Measurements from ENCODE around the gene KTI12.
"Not testable (repeated sequence)": the region's sequence is repeated elsewhere in the genome, so short reads cannot be mapped to it uniquely, and the experiment has no call there.

The KTI12 gene

DNA sequence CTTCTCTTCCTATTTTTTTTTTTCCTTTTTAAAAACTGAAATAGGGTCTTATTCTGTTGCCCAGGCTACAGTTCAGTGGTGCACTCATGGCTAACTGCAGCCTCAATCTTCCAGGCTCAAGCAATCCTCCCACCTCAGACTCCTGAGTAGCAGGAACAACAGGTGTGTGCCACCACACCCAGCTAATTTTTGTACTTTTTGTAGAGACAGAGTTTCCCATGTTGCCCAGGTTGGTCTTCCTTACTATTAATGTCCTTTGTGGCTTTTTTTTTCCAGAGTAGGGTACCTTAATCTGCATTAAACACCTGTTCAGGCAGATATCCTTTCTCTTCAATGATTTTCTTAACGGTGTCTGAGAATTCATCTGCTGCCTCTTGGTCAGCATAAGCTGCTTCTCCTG is 4.3 kb upstream of the KTI12 start:
- DNase-seq: no peak

DNA sequence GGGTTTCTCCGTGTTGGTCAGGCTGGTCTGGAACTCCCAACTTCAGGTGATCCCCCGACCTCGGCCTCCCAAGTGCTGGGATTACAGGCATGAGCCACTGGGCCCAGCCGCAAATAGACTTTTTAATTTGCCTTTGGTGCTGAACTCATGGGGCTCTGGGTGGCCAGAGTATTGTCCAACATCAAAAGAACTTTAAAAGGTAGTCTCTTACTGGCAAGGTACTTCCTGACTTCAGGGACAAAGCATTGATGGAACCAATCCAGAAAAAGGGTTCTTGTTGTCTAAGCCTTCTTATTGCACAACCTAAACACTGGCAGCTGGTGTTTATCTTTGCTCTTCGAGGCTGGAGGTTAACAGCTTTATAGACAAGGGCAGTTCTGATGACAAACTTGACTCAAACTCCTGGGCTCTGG is 3.8 kb upstream of the KTI12 start:
- DNase-seq: no peak

DNA sequence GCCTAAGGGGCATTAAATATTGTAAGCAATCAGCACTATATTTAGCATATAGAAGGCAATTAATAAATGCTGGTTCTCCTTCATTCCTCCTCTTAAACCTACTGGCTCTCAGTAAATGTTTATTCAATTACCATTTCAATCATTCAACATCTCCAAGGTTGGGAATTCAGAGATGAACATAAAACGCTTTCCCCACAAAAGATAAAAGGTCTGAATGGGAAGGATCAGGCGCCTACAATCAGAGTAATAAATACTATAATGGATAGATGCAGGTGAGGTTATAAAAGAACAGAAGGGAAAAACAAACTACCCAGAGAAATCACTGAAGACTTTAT is 407 bp upstream of the KTI12 start:
- no peak for DNase-seq

DNA sequence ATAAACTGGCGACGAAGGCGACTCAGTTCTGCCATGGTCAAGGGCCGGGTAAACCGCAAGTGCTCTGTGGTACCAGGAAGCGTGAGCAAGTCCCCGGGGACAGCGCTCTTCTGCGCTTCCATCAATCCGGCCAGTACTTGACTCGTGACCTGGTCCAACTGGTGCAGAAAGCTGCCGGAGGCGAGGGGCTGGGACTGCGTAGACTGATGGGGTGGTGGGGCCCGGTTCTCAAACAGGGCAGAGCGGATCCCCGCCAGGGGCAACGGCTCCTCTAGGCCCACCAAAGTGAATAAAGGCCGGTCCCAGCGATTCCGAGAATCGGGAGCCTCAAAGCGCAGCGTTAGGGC is 852 bp downstream of the KTI12 start:
- DNase-seq: peak; percentile 8

DNA sequence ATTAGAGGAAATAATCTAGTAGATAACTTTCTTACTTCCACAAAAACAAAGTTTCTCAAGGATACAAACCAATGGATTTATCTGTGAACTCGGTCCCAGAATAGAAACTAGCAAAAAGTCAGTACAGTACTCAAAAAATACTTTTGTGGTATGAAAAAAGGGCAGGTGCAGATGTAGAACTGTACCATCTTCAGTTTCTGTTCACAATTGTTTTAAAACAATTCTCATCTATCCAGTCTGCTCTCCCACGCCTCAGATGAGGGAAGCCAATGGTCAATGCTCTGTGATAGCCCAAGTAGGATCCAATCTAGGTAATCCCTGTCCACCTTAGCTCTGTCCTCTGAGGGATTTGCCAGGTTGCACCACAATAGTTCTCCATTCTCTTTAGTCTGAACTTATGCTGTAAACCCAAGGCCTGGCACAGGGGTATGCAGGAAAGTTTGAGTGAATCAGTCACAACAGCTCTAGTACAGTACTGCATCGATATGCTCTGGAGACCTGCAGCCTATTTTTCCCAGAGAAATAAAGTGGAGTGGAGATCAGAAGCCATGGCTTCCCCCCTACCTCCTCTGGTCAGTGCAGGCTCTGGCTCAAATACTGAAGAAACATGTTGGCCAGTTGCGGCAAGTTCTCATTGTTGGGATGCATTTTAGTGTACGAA is 1.4 kb downstream of the KTI12 start:
- no peak for DNase-seq

DNA sequence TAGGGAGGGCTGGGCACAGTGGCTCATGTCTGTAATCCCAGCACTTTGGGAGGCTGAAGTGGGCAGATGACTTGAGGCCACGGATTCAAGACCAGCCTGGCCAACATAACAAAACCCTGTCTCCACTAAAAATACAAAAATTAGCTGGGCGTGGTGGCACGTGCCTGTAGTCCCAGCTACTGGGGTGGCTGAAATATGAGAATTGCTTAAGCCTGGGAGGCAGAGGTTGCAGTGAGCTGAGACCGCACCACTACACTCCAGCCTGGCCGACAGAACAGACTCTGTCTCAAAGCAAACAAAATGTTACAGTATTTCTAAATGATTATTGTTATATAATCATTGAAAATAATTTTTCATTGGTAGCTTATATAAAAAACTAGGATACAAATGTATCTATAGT is 4.8 kb downstream of the KTI12 start:
- DNase-seq: not testable (repeated sequence)

DNA sequence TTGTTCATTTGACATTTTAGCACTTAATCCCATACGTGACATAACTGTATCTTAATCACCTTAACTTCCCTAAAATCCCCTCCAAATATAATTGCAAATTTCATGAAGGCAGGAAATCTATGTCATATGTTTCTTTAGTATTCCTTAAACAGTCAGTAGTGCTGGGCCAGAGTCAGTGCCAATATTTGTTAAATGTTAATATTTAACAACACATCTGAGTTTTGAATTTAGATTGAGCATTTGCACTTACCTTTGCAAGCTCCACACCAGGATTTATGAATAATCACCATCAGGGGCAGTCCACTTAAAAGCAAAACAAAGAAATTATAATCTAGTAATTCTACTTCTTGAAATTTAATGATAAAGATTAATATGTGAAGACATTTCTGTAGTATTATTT is 5.3 kb downstream of the KTI12 start:
- DNase-seq: no peak

DNA sequence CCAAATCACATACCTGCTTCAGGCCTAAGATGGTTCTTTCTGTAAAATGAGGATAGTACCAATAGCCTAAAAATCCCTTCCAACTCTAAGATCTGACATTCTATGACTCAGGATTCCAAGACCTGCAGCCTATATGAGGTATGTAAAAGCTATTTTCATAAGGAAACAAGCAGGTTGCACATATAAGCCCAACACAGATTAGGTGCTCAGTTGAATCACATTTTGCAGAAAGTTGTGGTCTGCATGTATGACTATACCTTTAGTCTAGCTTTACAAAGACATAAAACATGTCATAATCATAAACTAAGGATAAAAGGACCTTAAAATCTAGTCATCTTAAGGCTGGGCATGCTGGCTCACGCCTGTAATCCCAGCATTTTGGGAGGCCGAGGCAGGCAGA is 7.3 kb downstream of the KTI12 start:
- DNase-seq: no peak

DNA sequence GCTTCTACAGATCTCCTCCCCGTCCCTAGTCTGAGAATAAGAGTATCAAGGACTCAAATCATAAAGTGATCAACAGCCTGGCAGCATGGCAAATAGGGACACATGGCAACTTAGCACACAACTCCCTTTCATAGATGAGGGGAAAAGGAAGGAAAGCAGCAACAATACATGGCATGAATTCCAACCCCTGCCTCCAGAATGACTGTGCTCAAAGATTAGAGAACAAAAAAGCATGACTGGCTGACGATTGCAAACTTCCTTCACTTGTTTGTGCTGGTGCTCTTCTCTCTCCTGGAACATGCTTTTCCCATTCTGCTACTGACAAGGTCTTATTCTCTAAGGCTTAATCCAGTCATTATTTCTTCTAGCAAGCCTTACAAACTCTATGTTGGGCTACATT is 11.5 kb downstream of the KTI12 start:
- DNase-seq: no peak

DNA sequence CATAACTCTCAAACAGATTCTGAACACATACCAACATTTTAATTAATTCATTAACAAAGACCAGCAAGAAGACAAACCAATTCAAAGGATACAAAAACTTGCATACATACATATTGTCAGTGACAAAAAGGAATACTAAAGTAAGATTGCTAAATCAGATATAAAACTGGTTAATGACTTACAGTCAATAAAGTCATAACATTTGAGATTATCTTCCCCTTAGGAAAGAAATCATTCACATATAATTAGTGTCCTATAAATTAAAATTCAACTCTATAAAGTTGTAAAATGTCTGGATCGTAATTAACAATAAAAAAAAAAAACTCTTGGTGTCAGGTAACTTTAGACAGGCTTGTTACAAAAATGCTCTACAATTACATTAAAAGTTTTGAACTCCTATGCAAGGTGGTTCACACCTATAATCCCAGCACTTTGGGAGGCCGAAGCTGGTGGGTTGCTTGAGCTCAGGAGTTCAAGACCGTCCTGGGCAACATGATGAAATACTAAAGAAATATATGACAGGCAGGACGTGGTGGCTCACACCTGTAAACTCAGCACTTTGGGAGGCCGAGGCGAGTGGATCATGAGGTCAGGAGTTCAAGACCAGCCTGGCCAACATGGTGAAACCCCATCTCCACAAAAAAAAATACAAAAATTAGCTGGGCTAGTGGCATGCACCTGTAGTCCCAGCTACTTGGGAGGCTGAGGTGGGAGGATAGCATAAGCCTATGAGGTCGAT is 25.4 kb downstream of the KTI12 start:
- no peak for DNase-seq

DNA sequence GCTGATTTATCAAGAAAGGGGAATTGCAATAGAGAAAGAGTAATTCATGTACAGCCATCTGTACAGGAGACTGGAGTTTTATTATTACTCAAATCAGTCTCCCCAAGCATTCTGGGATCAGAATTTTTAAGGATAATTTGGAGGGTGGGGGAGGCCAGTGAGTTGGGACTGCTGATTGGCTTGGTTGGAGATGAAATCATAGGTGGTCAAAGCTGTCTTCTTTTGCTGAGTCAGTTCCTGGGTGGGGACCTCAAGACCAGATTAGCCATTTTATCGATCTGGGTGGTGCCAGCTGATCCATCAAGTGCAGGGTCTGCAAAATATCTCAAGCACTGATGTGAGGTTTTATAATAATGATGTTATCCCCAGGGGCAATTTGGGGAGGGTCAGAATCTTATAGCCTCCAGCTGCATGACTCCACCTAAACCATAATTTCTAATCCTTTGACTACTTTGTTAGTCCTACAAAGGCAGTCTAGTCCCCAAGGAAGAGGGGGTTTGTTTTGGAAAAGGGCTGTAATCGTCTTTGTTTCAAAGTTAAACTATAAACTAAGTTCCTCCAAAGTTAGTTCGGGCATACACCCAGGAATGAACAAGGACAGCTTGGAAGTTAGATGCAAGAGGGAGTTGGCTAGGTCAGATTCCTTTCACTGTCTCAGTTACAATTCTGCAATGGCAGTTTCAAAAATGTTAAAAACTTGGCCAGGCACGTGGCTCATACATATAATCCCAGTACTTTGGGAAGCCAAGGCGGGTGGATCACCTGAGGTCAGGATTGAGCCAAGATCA is 26.2 kb downstream of the KTI12 start:
- DNase-seq: no peak

DNA sequence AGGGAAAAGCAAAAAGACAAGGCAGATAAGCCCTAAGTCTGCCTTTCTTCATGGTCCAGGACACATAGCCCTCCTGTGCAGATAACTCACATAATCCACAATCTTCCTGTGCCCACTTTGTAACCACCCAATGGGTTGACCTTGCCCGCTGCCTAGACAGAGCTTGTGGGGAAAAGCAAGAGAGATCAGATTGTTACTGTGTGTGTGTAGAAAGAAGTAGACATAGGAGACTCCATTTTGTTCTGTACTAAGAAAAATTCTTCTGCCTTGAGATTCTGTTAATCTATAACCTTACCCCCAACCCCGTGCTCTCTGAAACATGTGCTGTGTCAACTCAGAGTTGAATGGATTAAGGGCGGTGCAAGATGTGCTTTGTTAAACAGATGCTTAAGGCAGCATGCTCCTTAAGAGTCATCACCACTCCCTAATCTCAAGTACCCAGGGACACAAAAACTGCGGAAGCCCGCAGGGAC is 27.5 kb downstream of the KTI12 start:
- DNase-seq: not testable (repeated sequence)

DNA sequence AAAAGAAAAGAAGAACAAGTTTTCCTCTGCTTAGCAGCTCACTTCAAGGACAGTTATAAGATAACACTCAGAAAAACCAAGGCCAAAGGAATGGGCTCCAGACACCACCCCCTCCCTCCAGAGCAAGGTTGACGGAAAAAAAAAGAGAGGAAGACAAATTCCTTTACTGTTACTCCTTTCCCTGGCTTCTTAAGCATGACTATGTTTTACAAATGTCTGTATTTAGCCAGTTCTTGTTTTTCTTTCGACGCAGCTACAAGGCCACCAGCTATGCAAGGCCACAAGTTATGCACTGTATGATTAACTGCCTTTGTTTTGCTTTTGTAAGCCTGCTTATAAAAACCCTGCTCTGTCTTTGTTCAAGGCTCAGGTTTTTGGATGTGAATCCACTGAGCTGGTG is 28.1 kb downstream of the KTI12 start:
- not testable (repeated sequence) for DNase-seq

DNA sequence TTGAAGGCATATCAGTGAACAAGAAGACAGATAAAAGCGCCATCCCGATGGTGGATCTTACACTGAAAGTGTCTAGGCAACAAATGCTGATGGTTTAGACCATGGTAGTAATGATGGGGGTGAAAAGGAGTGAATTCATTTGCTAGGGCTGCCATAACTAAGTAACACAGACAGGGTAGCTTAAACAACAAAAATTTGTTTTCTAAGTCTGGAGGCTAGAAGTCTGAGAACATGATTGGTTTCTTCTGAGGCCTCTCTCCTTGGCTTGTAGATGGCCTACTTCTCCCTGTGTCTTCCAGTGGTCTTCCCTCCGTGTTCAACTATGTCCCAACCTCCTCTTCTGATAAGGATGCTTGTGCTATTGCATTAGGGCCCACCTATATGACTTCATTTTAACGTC is 29.7 kb downstream of the KTI12 start:
- DNase-seq: no peak

DNA sequence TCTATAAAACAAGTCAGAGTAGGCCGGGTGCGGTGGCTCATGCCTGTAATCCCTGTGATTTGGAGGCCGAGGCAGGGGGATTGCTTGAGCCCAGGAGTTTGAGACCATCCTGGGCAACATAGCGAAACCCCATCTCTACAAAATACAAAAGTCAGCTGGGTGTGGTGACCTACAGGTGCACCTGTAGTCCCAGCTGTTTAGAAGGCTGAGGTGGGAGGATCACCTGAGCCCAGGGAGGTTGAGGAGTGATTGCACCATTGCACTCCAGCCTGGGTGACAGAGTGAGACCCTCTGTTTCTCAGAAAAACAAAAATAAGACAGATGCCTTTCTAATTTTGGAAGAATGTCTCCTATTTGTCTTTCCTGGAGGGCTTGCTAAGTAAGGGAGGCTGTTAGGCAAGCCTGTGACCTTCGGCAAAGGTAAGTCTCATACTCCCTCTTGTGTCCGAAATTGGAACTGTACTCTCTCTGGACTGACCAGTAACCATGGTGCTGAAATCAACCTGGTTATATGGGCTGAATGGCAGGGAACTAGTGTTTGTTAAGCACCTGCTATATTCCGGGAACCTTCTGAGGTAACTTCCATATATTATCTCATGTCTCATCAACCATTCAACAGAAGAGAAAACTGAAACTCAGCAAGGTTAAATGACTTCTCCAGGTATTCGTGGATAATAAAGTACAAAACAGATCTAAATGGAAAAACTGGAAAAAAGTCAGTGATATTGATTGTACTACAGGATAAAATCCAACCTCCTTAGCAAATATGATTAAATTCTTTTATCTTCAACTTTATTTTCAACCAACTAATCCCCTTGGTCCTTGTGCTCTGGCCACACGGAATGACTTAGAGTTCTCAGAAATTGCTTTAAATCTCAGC is 31.3 kb downstream of the KTI12 start:
- DNase-seq: peak; percentile 73

DNA sequence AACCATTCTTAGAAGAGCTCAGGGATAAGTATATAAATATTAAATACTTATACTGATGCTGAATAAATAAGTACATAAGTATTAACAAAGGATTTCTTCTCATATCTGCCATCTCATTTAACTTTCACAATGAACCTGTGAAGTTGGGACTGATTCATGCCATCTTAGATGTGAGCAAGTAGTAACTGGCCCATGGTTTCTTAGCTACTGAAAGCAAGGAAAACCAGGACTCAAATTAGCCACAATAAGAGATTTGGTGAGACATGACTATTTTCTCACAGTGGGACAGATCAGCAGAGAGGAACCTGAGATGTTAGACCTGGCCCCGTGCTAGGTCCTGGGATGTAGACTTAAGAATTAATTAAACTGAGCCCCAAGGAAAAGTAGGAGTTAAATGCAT is 34.9 kb downstream of the KTI12 start:
- DNase-seq: no peak

DNA sequence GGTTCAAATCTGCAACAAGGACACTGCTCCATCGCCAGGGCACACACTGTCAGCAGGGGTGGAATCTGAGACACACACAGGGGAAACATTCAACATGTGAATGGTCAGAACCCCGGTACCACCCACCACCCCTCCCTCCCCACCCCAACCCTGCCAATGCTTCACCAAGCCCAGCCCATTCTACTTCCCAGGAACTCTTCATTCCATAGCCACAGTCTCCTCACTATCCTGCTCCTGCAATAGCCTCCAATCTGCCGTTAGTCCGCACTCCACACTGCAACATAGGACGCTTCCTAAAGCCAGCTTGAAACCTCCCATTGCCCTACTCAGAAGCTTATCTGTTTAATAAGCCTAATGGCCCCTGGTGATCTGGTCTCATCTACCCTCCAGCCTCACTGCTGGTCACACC is 35.6 kb downstream of the KTI12 start:
- no peak for DNase-seq

DNA sequence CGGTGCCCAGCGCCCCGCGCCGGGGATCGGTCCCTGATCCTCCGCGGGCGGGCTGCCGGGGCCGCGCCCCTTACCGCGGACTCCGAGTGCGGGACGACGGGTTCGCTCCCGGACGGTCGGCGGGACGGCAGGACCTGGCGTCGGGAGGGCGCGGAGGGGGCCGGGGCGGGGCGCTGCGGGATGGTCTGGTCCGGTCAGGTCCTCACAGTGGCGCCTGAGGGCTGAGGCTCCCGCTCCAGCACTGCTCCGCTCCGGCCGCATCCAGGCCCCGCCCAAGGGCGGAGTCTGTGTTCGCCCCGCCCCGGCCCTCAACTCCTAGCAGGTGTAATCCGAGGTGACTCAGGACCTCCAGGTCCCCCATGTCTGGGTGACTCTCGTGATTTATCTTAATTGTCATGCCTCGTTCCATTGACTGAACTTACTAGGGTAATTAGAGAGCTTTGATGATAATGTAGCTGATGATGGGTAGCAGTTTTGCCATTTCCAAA is 43.1 kb downstream of the KTI12 start, which contains the start of gene RAB3B:
RAB3B (minus strand) TSS at position 223 of the 488 bp plus-strand sequence. CDS start 13,583 bp downstream, outside the sequence.
- peak; percentile 81 for DNase-seq

DNA sequence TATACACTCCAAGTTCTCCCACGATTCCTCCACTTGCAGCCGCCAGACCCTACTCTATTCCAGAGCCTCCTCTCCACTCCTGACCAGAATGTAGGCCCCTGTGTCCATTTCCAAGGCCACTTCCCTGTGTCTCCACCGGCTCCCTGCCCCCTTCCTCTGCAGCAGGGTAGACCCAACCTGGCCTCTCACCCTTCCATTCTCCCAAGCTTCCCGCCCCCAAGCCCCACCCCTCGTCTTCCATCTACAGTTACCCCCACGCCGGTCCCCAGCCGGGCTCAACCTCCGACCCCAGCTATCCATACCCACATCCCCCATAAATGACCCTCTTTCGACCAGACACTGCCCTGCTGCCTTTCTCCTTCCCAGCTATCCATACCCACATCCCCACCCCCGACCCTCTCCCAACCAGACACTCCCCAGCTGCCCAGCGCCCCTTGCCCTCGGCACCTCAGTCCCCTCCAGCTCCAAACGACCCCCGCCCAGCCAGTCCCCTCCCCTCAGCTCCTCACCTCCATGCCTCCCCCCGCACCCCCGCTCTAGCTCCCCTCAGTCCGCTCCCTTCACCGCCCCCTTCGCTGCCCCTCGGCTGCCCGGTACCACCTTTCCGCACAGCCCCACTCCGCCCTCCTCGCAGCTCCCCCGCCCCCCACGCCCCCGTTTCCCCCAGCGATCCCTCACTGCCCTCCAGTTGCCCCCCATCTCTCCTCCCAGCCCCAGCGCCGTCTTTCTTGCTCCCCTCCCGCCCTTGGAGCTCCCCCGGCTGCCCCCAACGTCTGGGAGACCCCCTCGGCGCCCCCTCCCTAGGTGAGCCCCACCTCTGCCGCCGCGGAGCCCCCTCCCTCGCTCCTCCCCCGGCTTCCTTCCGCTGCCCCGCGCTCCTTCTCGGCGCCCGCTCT is 43.8 kb downstream of the KTI12 start:
- DNase-seq: no peak

DNA sequence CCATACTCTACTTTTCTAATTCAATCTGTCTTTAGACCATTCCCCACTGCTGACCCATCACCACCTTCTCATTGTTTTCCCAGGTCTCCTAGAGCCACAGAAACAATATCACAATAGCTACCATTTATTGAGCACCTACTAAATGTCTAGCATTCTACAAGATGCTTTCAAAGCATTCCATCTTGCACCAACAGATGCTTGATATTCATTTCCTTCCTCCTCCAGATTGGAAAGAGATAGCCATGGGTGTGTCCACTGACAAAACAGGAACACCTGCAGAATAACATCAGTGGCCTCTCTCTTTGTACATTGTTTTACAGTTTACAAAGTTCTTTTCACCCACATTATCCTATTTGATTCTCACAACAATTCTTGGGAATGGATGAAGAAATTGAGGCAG is 45.4 kb downstream of the KTI12 start:
- DNase-seq: no peak

DNA sequence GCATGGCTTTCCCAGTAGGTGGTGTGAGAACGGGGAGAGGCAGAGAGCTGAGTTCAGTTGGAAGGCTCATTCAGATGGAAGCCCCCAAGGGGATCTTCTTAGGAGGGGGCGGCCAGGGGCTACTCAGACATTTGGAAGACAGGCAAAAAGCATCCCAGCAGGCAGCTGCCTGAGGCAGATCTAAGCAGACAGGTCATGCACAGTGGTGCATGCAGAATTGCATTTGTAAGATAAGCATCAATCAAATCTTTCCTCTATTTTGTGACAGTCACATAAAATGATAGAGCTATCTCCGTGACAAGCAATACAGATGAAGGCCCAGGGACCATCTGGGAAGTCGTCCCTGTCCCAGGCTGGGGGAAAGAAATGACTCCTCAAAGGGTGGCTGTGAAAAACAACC is 46.9 kb downstream of the KTI12 start:
- no peak for DNase-seq

DNA sequence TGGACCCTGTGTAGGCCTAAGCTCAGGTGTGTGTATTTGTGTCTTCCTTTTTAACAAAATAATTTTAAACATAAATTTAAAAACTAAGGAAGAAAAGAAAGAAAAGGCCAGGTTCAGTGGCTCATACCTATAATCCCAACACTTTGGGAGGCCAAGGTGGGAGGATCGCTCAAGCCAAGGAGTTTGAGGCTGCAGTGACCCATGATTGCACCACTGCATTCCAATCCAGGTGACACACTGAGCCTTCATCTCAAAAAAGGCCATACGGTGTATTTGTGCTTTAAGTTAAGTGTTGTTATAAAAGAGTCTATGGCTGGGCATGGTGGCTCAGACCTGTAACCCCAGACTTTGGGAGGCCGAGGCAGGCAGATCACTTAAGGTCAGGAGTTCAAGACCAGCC is 51.4 kb downstream of the KTI12 start:
- DNase-seq: no peak
